PC-3 (cell line): ENCODE measurements around the gene NUBPL. TPM values are rescaled to one million over a fixed set of nuclear protein-coding genes. Genes with fewer than 3 reads are reported as not detected.

Experiments used
- ATAC-seq: fragments of 200-7000 bp; cut with Tn5 transposase; 2 replicates; pipeline ENCODE4 v1.9.1; 2020; ENCODE audit warnings: mild to moderate bottlenecking, moderate library complexity
- BruUV-seq: library from RNA; stranded (reverse); fragments of 400-500 nt; replicated peaks from 2 replicates; lab custom pipeline; 2021; lab: Mats Ljungman, UMichigan
- CTCF ChIA-PET: fragments of 300-600 bp; sonication (Branson Sonifier 250); formaldehyde crosslinking; loops from one replicate; lab custom pipeline; 2022; ENCODE audit warnings: antibody characterized with exemption; lab: Charles Lee
- POLR2A ChIA-PET: fragments of 300-600 bp; sonication (Branson Sonifier 250); formaldehyde crosslinking; loops from one replicate; lab custom pipeline; 2022; ENCODE audit warnings: antibody characterized with exemption; ENCODE audit not compliant: unreplicated experiment; lab: Charles Lee
- DNase-seq: peaks from one replicate; pipeline ENCODE4 v3.0.0-alpha.2; 2015
- H2AFZ ChIP-seq: fragments of 300-600 bp; sonication (generic); 2 replicates; pipeline ENCODE4 v1.6.0; 2016; ENCODE audit warnings: antibody characterized with exemption, low read length
- H3F3A ChIP-seq: fragments of 300-600 bp; sonication (generic); one replicate; pipeline ENCODE4 v1.6.0; 2017; ENCODE audit warnings: antibody characterized with exemption, low read length, control low read depth, mild to moderate bottlenecking; ENCODE audit not compliant: unreplicated experiment
- H3K27ac ChIP-seq: fragments of 300-600 bp; sonication (generic); 2 replicates; pipeline ENCODE4 v1.5.1; 2016; ENCODE audit warnings: mild to moderate bottlenecking, low read length
- H3K27me3 ChIP-seq: fragments of 300-600 bp; sonication (generic); 2 replicates; pipeline ENCODE4 v1.6.1; 2016; ENCODE audit warnings: low read length, mixed read lengths
- H3K36me3 ChIP-seq: fragments of 300-600 bp; sonication (generic); 2 replicates; pipeline ENCODE4 v1.6.1; 2016; ENCODE audit warnings: low read depth, mixed run types, low read length, mixed read lengths
- H3K4me1 ChIP-seq: fragments of 300-600 bp; sonication (generic); 2 replicates; pipeline ENCODE4 v1.5.1; 2016; ENCODE audit warnings: low read length; ENCODE audit not compliant: insufficient read depth
- H3K4me2 ChIP-seq: fragments of 300-600 bp; sonication (generic); 2 replicates; pipeline ENCODE4 v1.6.0; 2016; ENCODE audit warnings: low read length
- H3K4me3 ChIP-seq: fragments of 300-600 bp; sonication (generic); 2 replicates; pipeline ENCODE4 v1.5.1; 2016; ENCODE audit warnings: mild to moderate bottlenecking, low read length, mixed read lengths
- H3K79me2 ChIP-seq: fragments of 300-600 bp; sonication (generic); 2 replicates; pipeline ENCODE4 v1.6.1; 2017; ENCODE audit warnings: low read length, mixed read lengths
- H3K9ac ChIP-seq: fragments of 300-600 bp; sonication (generic); 2 replicates; pipeline ENCODE4 v1.6.0; 2016; ENCODE audit warnings: mild to moderate bottlenecking, low read length
- H3K9me2 ChIP-seq: fragments of 300-600 bp; sonication (generic); replicated peaks from 2 replicates; pipeline ENCODE4 v1.6.1; 2016; ENCODE audit warnings: mixed run types, low read length, mixed read lengths
- H3K9me3 ChIP-seq: fragments of 300-600 bp; sonication (generic); 2 replicates; pipeline ENCODE4 v1.6.1; 2016; ENCODE audit warnings: low read length, mixed read lengths
- H4K20me1 ChIP-seq: fragments of 300-600 bp; sonication (generic); 2 replicates; pipeline ENCODE4 v1.6.1; 2016; ENCODE audit warnings: low read length, mixed read lengths
- CTCF ChIP-seq: fragments of 300-600 bp; sonication (generic); conservative IDR thresholded peaks from 2 replicates; pipeline ENCODE4 v1.5.1; 2017; ENCODE audit warnings: antibody characterized with exemption, low read depth, mild to moderate bottlenecking, low read length
- EZH2 ChIP-seq: fragments of 300-600 bp; sonication (generic); IDR thresholded peaks from one replicate; pipeline ENCODE4 v1.6.1; 2017; ENCODE audit warnings: antibody characterized with exemption, mild to moderate bottlenecking, low read length; ENCODE audit not compliant: unreplicated experiment
- EZH2phosphoT487 ChIP-seq: fragments of 300-600 bp; sonication (generic); IDR thresholded peaks from 2 replicates; pipeline ENCODE4 v1.6.1; 2018; ENCODE audit warnings: mild to moderate bottlenecking, antibody characterized with exemption, low read length, borderline replicate concordance
- intact Hi-C: fragments of 100-400 bp; cut with micrococcal nuclease; formaldehyde crosslinking; loops from 2 replicates; pipeline ENCODE4 v1.9.0; 2023
- total RNA-seq: library from RNA; depleted of rRNA; stranded (reverse); fragments of >200 nt; gene quantifications from 2 replicates; pipeline ENCODE4 v1.2.3, GENCODE V29; 2014

The NUBPL gene
- total RNA-seq, 1 experiment from 2014 or later, result 14.9 TPM

DNA sequence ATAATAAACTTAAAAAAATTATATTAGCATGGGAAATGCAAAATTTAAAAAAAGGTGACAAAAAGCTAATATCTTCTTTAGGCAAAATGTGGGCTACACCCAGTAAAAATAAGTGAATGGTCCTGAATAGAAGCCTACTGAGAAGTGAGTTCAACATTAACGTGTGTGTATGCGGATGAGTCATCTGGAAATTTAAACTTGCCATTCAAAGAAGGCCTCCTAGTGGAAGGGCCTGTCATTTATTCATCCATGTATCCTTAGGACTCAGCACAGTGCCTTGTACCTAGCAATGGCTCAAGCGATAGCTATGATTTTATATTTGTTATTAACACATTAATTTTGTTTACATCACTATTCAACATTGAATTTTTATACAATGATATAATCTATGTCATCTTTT is 226.2 kb downstream of the NUBPL start:
- no peak overlapping the region for H3K4me3 ChIP-seq
- DNase-seq (peak; percentile 57), ATAC-seq (peak; percentile 56; the same call in 1 of the 2 replicates)
- H3K27ac ChIP-seq, result no peak overlapping the region
- TF ChIP-seq EZH2 (no peak), EZH2phosphoT487 (no peak), CTCF (peak; percentile 49; the same call in 1 of the 2 replicates)
- H3K4me2 ChIP-seq, result no peak overlapping the region
- BruUV-seq, result no TSS peak
- no peaks in the 10 kb centered on the region for H3K79me2 ChIP-seq
- no peak overlapping the region for H2AFZ ChIP-seq
- ChIA-PET POLR2A (no interaction called here), CTCF (no interaction called here)
- no peaks in the 10 kb centered on the region for H3F3A ChIP-seq
- peaks cover 8% of the 10 kb centered on the region for H3K4me1 ChIP-seq
- H3K27me3 ChIP-seq, result no peaks in the 10 kb centered on the region
- no peaks in the 10 kb centered on the region for H4K20me1 ChIP-seq
- H3K36me3 ChIP-seq, result 0 out of 2 replicates have a peak, but pooled peaks cover 3% of the 10 kb centered on the region
- H3K9me3 ChIP-seq, result no peaks in the 10 kb centered on the region
- H3K9ac ChIP-seq, result no peak overlapping the region
- no peaks in the 10 kb centered on the region for H3K9me2 ChIP-seq
- intact Hi-C loops, result no loop called here

- BruUV-seq, result no TSS peak
- H3K27ac ChIP-seq, result no peak overlapping the region
- H3K4me1 ChIP-seq, result peaks cover 8% of the 10 kb centered on the region
Observed at GRCh38 chr14:31788340-31788739, 227.1 kb downstream of the NUBPL start.

More at GRCh38 chr14:31788340-31788739, 227.1 kb downstream of the NUBPL start:
- Histone ChIP-seq H3K4me3 (no peak overlapping the region), H3K9ac (no peak overlapping the region), H3K36me3 (no peaks in the 10 kb centered on the region), H3K9me3 (no peaks in the 10 kb centered on the region), H2AFZ (no peak overlapping the region), H3K9me2 (no peaks in the 10 kb centered on the region), H3K4me2 (no peak overlapping the region), H3K27me3 (no peaks in the 10 kb centered on the region), H3K79me2 (no peaks in the 10 kb centered on the region), H3F3A (no peaks in the 10 kb centered on the region), H4K20me1 (no peaks in the 10 kb centered on the region)
- CTCF ChIA-PET, result no interaction called here
- POLR2A ChIA-PET, result no interaction called here
- TF ChIP-seq EZH2 (no peak), CTCF (no peak), EZH2phosphoT487 (no peak)
- intact Hi-C loops, result no loop called here
- DNase-seq (peak; percentile 19), ATAC-seq (peak; percentile 18)
